ENCODE data around the gene KRTAP23-1. TPM values are rescaled to one million over a fixed set of nuclear protein-coding genes. Genes with fewer than 3 reads are reported as not detected.

Gene KRTAP23-1
- total and polyA plus RNA-seq, 10 of the 15 experiments (the other 5 are each of a cell fraction or from before 2014, with no cell fraction given), result not detected

DNA sequence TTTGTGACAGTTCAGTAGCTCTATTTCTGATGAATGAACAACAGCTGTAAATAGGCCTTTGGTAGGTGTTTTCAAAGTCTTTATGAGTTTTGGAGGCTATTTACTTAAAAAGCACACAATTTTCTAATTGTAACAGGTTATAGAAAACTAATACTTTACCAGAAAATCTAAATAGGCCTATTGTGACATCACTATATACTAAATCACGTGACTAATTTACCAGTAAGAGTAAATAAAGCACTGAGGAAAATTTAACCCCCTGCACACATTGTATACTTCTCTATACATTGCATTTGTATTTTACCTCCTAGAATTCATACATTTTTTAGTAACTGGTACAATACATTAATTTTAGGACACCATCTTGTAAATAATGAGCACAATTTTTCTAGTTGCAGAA, 43.3 kb downstream of the KRTAP23-1 start:
- H3K79me2 ChIP-seq (ENCODE audit: control insufficient read depth, insufficient read depth, low read length), result no peaks in the 10 kb centered on the region
- H3K9ac ChIP-seq (ENCODE audit: control insufficient read depth, insufficient read depth, low read length), result no peak overlapping the region

More for the DNA sequence above, 43.3 kb downstream of the KRTAP23-1 start:
- H4K20me1 ChIP-seq (ENCODE audit: control insufficient read depth, insufficient read depth), result no peaks in the 10 kb centered on the region
- no peaks in the 10 kb centered on the region for H3K4me1 ChIP-seq (ENCODE audit: control insufficient read depth, insufficient read depth, low read length)
- ChIA-PET CTCF (no interaction called here), POLR2A (no interaction called here), RAD21 (ENCODE audit: unreplicated experiment) (no interaction called here), SMC1A (ENCODE audit: uncharacterized antibody, unreplicated experiment) (no interaction called here)
- no peak for TF ChIP-seq BRCA1 (IDR thresholded peaks at IDR 0.05; ENCODE audit: low read depth, low read length)
- H3K4me2 ChIP-seq (ENCODE audit: control insufficient read depth, insufficient read depth), result no peak overlapping the region
- no TSS peak for BruUV-seq (replicated peaks)
- no peaks in the 10 kb centered on the region for H3K36me3 ChIP-seq (ENCODE audit: control insufficient read depth in 2 of 2, insufficient read depth in 2 of 2, low read length in 1 of 2)
- H2AFZ ChIP-seq (ENCODE audit: control insufficient read depth, low read depth, low read length), result no peak overlapping the region
- H3K4me3 ChIP-seq, result no peak overlapping the region
- H3K27me3 ChIP-seq (replicated peaks in 1 of 2; ENCODE audit: control insufficient read depth in 2 of 2, insufficient read depth in 2 of 2, low read length in 1 of 2), result no peaks in the 10 kb centered on the region
- no peaks in the 10 kb centered on the region for H3K9me3 ChIP-seq (replicated peaks; ENCODE audit: control insufficient read depth, insufficient read depth, low read length)
- FAIRE-seq (no peak), ATAC-seq (no peak), DNase-seq (ENCODE audit: low read depth, low spot score) (no peak)
- intact Hi-C loops (cut with micrococcal nuclease; ENCODE audit: unreplicated experiment), result no loop called here
- in situ Hi-C loops (cut with MboI), result no loop called here
- no peak overlapping the region for H3K27ac ChIP-seq (ENCODE audit: control insufficient read depth, insufficient read depth)
- WGBS (ENCODE audit: insufficient coverage, insufficient replicate concordance, low lambda C conversion rate, missing lambda C conversion rate), result 7% methylated on average over 1 of the region's 1 CpG

Small RNA genes within 50 kb of the gene (microRNA-seq; reads per million reads assigned to microRNA genes)
- not detected for gene MIR4327

Small RNA genes within 50 kb of the gene (small RNA-seq; reads per million reads assigned to genes)
- gene KRTAP23-1, result not detected
- not detected for gene MIR4327

Other genes starting within 250 kb of the KRTAP23-1 start
Only the 7 nearest of the 20 such genes appear.
- gene KRTAP24-1, start 65.7 kb downstream of the KRTAP23-1 start, total RNA-seq (2014; rRNA removed), result not detected in 2 replicates
- not detected in 2 replicates for gene KRTAP24-1, start 65.7 kb downstream of the KRTAP23-1 start, total RNA-seq (2014; rRNA removed; fragmentation: Illumina TruSeq; extraction: Trizol)
- not detected in 2 replicates for gene KRTAP24-1, start 65.7 kb downstream of the KRTAP23-1 start, total RNA-seq (2021)
- not detected in 2 replicates for gene KRTAP24-1, start 65.7 kb downstream of the KRTAP23-1 start, polyA plus RNA-seq (2011; rRNA removed)
- gene KRTAP24-1, start 65.7 kb downstream of the KRTAP23-1 start, polyA plus RNA-seq (2014; fragmentation: Illumina TruSeq; extraction: Trizol), result not detected in 2 replicates
- gene KRTAP24-1, start 65.7 kb downstream of the KRTAP23-1 start, polyA plus RNA-seq (2014; fragmentation: Nextera tagmentation; extraction: Ambion mirVana), result not detected
- not detected in 2 replicates for gene KRTAP24-1, start 65.7 kb downstream of the KRTAP23-1 start, polyA plus RNA-seq (2014; rRNA removed)
- gene KRTAP24-1, start 65.7 kb downstream of the KRTAP23-1 start, polyA plus RNA-seq (2016; fragmentation: Nextera tagmentation; extraction: Ambion mirVana), result not detected
- gene KRTAP25-1, start 59.1 kb downstream of the KRTAP23-1 start, total RNA-seq (2014; rRNA removed), result not detected in 2 replicates
- not detected in 2 replicates for gene KRTAP25-1, start 59.1 kb downstream of the KRTAP23-1 start, total RNA-seq (2014; rRNA removed; fragmentation: Illumina TruSeq; extraction: Trizol)
- not detected in 2 replicates for gene KRTAP25-1, start 59.1 kb downstream of the KRTAP23-1 start, total RNA-seq (2021)
- not detected in 2 replicates for gene KRTAP25-1, start 59.1 kb downstream of the KRTAP23-1 start, polyA plus RNA-seq (2011; rRNA removed)
- gene KRTAP25-1, start 59.1 kb downstream of the KRTAP23-1 start, polyA plus RNA-seq (2014; fragmentation: Illumina TruSeq; extraction: Trizol), result not detected in 2 replicates
- gene KRTAP25-1, start 59.1 kb downstream of the KRTAP23-1 start, polyA plus RNA-seq (2014; fragmentation: Nextera tagmentation; extraction: Ambion mirVana), result not detected
- gene KRTAP25-1, start 59.1 kb downstream of the KRTAP23-1 start, polyA plus RNA-seq (2014; rRNA removed), result not detected in 2 replicates
- not detected for gene KRTAP25-1, start 59.1 kb downstream of the KRTAP23-1 start, polyA plus RNA-seq (2016; fragmentation: Nextera tagmentation; extraction: Ambion mirVana)
- gene KRTAP26-1, start 28.3 kb downstream of the KRTAP23-1 start, total RNA-seq (2014; rRNA removed), result not detected in 2 replicates
- gene KRTAP26-1, start 28.3 kb downstream of the KRTAP23-1 start, total RNA-seq (2014; rRNA removed; fragmentation: Illumina TruSeq; extraction: Trizol), result not detected in 2 replicates
- gene KRTAP26-1, start 28.3 kb downstream of the KRTAP23-1 start, total RNA-seq (2021), result not detected in 2 replicates
- gene KRTAP26-1, start 28.3 kb downstream of the KRTAP23-1 start, polyA plus RNA-seq (2011; rRNA removed), result not detected in 2 replicates
- not detected in 2 replicates for gene KRTAP26-1, start 28.3 kb downstream of the KRTAP23-1 start, polyA plus RNA-seq (2014; fragmentation: Illumina TruSeq; extraction: Trizol)
- not detected for gene KRTAP26-1, start 28.3 kb downstream of the KRTAP23-1 start, polyA plus RNA-seq (2014; fragmentation: Nextera tagmentation; extraction: Ambion mirVana)
- not detected in 2 replicates for gene KRTAP26-1, start 28.3 kb downstream of the KRTAP23-1 start, polyA plus RNA-seq (2014; rRNA removed)
- not detected for gene KRTAP26-1, start 28.3 kb downstream of the KRTAP23-1 start, polyA plus RNA-seq (2016; fragmentation: Nextera tagmentation; extraction: Ambion mirVana)
- gene KRTAP27-1, start 10.9 kb downstream of the KRTAP23-1 start, total RNA-seq (2014; rRNA removed), result not detected in 2 replicates
- not detected in 2 replicates for gene KRTAP27-1, start 10.9 kb downstream of the KRTAP23-1 start, total RNA-seq (2014; rRNA removed; fragmentation: Illumina TruSeq; extraction: Trizol)
- gene KRTAP27-1, start 10.9 kb downstream of the KRTAP23-1 start, total RNA-seq (2021), result not detected in 2 replicates
- not detected in 2 replicates for gene KRTAP27-1, start 10.9 kb downstream of the KRTAP23-1 start, polyA plus RNA-seq (2011; rRNA removed)
- gene KRTAP27-1, start 10.9 kb downstream of the KRTAP23-1 start, polyA plus RNA-seq (2014; fragmentation: Illumina TruSeq; extraction: Trizol), result not detected in 2 replicates
- gene KRTAP27-1, start 10.9 kb downstream of the KRTAP23-1 start, polyA plus RNA-seq (2014; fragmentation: Nextera tagmentation; extraction: Ambion mirVana), result not detected
- gene KRTAP27-1, start 10.9 kb downstream of the KRTAP23-1 start, polyA plus RNA-seq (2014; rRNA removed), result not detected in 2 replicates
- gene KRTAP27-1, start 10.9 kb downstream of the KRTAP23-1 start, polyA plus RNA-seq (2016; fragmentation: Nextera tagmentation; extraction: Ambion mirVana), result not detected
- not detected in 2 replicates for gene KRTAP13-2, start 23.7 kb upstream of the KRTAP23-1 start, total RNA-seq (2014; rRNA removed)
- not detected in 2 replicates for gene KRTAP13-2, start 23.7 kb upstream of the KRTAP23-1 start, total RNA-seq (2014; rRNA removed; fragmentation: Illumina TruSeq; extraction: Trizol)
- not detected in 2 replicates for gene KRTAP13-2, start 23.7 kb upstream of the KRTAP23-1 start, total RNA-seq (2021)
- gene KRTAP13-2, start 23.7 kb upstream of the KRTAP23-1 start, polyA plus RNA-seq (2011; rRNA removed), result not detected in 2 replicates
- gene KRTAP13-2, start 23.7 kb upstream of the KRTAP23-1 start, polyA plus RNA-seq (2014; fragmentation: Illumina TruSeq; extraction: Trizol), result not detected in 2 replicates
- not detected for gene KRTAP13-2, start 23.7 kb upstream of the KRTAP23-1 start, polyA plus RNA-seq (2014; fragmentation: Nextera tagmentation; extraction: Ambion mirVana)
- not detected in 2 replicates for gene KRTAP13-2, start 23.7 kb upstream of the KRTAP23-1 start, polyA plus RNA-seq (2014; rRNA removed)
- gene KRTAP13-2, start 23.7 kb upstream of the KRTAP23-1 start, polyA plus RNA-seq (2016; fragmentation: Nextera tagmentation; extraction: Ambion mirVana), result not detected
- not detected in 2 replicates for gene KRTAP13-1, start 47.4 kb upstream of the KRTAP23-1 start, total RNA-seq (2014; rRNA removed)
- not detected in 2 replicates for gene KRTAP13-1, start 47.4 kb upstream of the KRTAP23-1 start, total RNA-seq (2014; rRNA removed; fragmentation: Illumina TruSeq; extraction: Trizol)
- not detected in 2 replicates for gene KRTAP13-1, start 47.4 kb upstream of the KRTAP23-1 start, total RNA-seq (2021)
- gene KRTAP13-1, start 47.4 kb upstream of the KRTAP23-1 start, polyA plus RNA-seq (2011; rRNA removed), result not detected in 2 replicates
- not detected in 2 replicates for gene KRTAP13-1, start 47.4 kb upstream of the KRTAP23-1 start, polyA plus RNA-seq (2014; fragmentation: Illumina TruSeq; extraction: Trizol)
- not detected for gene KRTAP13-1, start 47.4 kb upstream of the KRTAP23-1 start, polyA plus RNA-seq (2014; fragmentation: Nextera tagmentation; extraction: Ambion mirVana)
- not detected in 2 replicates for gene KRTAP13-1, start 47.4 kb upstream of the KRTAP23-1 start, polyA plus RNA-seq (2014; rRNA removed)
- not detected for gene KRTAP13-1, start 47.4 kb upstream of the KRTAP23-1 start, polyA plus RNA-seq (2016; fragmentation: Nextera tagmentation; extraction: Ambion mirVana)
- not detected in 2 replicates for gene KRTAP13-3, start 77.3 kb upstream of the KRTAP23-1 start, total RNA-seq (2014; rRNA removed)
- gene KRTAP13-3, start 77.3 kb upstream of the KRTAP23-1 start, total RNA-seq (2014; rRNA removed; fragmentation: Illumina TruSeq; extraction: Trizol), result not detected in 2 replicates
- not detected in 2 replicates for gene KRTAP13-3, start 77.3 kb upstream of the KRTAP23-1 start, total RNA-seq (2021)
- not detected in 2 replicates for gene KRTAP13-3, start 77.3 kb upstream of the KRTAP23-1 start, polyA plus RNA-seq (2011; rRNA removed)
- gene KRTAP13-3, start 77.3 kb upstream of the KRTAP23-1 start, polyA plus RNA-seq (2014; fragmentation: Illumina TruSeq; extraction: Trizol), result not detected in 2 replicates
- not detected for gene KRTAP13-3, start 77.3 kb upstream of the KRTAP23-1 start, polyA plus RNA-seq (2014; fragmentation: Nextera tagmentation; extraction: Ambion mirVana)
- not detected in 2 replicates for gene KRTAP13-3, start 77.3 kb upstream of the KRTAP23-1 start, polyA plus RNA-seq (2014; rRNA removed)
- not detected for gene KRTAP13-3, start 77.3 kb upstream of the KRTAP23-1 start, polyA plus RNA-seq (2016; fragmentation: Nextera tagmentation; extraction: Ambion mirVana)